GM12878 (cell line): ENCODE measurements around the gene KRTAP29-1.

ENCODE experiments used
- CREB1 ChIP-seq: IDR thresholded peaks from 2 replicates; pipeline ENCODE4 v1.6.1; 2012; ENCODE audit warnings: low read depth, mild to moderate bottlenecking, inconsistent platforms
- HDAC6 ChIP-seq: fragments of 200-600 bp; sonication (generic); IDR thresholded peaks from one replicate; pipeline ENCODE4 v1.8.0; 2017; ENCODE audit warnings: antibody characterized with exemption; ENCODE audit not compliant: unreplicated experiment
- JUND ChIP-seq: IDR thresholded peaks from 2 replicates; pipeline ENCODE4 v1.6.1; 2012; ENCODE audit warnings: low read depth, mild to moderate bottlenecking, low read length, improper control_type of control experiment, moderate library complexity
- RBBP5 ChIP-seq: fragments of 200-600 bp; sonication (generic); conservative IDR thresholded peaks from 2 replicates; pipeline ENCODE4 v1.6.1; 2016
- TAF1 ChIP-seq: IDR thresholded peaks from 2 replicates; pipeline ENCODE4 v1.6.1; 2011; ENCODE audit warnings: mild to moderate bottlenecking, low read depth, low read length, borderline replicate concordance
- TF ChIP-seq, protein P1 (sequence below), 3 experiments: IDR thresholded peaks in 2 of 3; conservative IDR thresholded peaks in 1 of 3; 2 replicates each; pipeline ENCODE4 v1.5.1; 2011; ENCODE audit warnings: low read depth in 3 of 3, low read length in 3 of 3, mild to moderate bottlenecking in 3 of 3, control low read depth in 2 of 3, moderate library complexity in 2 of 3, inconsistent platforms in 1 of 3, mixed read lengths in 1 of 3; ENCODE audit not compliant: control insufficient read depth in 2 of 3, insufficient read depth in 1 of 3; ENCODE audit errors: extremely low read depth in 1 of 3

- TF ChIP-seq HDAC6 (no peak), RBBP5 (no peak), CREB1 (no peak), JUND (no peak), TAF1 (no peak)
- TF ChIP-seq, protein P1, sequence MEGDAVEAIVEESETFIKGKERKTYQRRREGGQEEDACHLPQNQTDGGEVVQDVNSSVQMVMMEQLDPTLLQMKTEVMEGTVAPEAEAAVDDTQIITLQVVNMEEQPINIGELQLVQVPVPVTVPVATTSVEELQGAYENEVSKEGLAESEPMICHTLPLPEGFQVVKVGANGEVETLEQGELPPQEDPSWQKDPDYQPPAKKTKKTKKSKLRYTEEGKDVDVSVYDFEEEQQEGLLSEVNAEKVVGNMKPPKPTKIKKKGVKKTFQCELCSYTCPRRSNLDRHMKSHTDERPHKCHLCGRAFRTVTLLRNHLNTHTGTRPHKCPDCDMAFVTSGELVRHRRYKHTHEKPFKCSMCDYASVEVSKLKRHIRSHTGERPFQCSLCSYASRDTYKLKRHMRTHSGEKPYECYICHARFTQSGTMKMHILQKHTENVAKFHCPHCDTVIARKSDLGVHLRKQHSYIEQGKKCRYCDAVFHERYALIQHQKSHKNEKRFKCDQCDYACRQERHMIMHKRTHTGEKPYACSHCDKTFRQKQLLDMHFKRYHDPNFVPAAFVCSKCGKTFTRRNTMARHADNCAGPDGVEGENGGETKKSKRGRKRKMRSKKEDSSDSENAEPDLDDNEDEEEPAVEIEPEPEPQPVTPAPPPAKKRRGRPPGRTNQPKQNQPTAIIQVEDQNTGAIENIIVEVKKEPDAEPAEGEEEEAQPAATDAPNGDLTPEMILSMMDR (IDR thresholded peaks at IDR 0.05 in 2 of 3, conservative IDR thresholded peaks at IDR 0.05 in 1 of 3; ENCODE audit: control insufficient read depth in 2 of 3, extremely low read depth in 1 of 3, insufficient read depth in 1 of 3, low read depth in 3 of 3, low read length in 3 of 3): no peak
Observed at GRCh38 chr17:41284043-41284442, 18.6 kb downstream of the KRTAP29-1 start.
